Epithelial cell of proximal tubule (primary cell): ENCODE measurements around the gene SLMAP. TPM values are rescaled to one million over a fixed set of nuclear protein-coding genes. Genes with fewer than 3 reads are reported as not detected.

ENCODE experiments used
- DNase-seq: peaks from one replicate; pipeline ENCODE4 v3.0.0-alpha.2; 2011; ENCODE audit warnings: low read depth
- H3K4me3 ChIP-seq: 2 replicates; pipeline ENCODE4 v1.5.1; 2011; ENCODE audit warnings: low read depth, mild to moderate bottlenecking, low read length
- total RNA-seq: library from RNA; depleted of rRNA; stranded (reverse); fragments of >200 nt; gene quantifications from 2 replicates; pipeline ENCODE4 v1.2.3, GENCODE V29; 2015
- TF ChIP-seq, protein P1 (sequence below): conservative IDR thresholded peaks from 2 replicates; pipeline ENCODE4 v1.5.1; 2012; ENCODE audit warnings: low read depth, mild to moderate bottlenecking, low read length

SLMAP gene
- total RNA-seq, 1 donor from 2014 or later: 55.1 TPM

DNA sequence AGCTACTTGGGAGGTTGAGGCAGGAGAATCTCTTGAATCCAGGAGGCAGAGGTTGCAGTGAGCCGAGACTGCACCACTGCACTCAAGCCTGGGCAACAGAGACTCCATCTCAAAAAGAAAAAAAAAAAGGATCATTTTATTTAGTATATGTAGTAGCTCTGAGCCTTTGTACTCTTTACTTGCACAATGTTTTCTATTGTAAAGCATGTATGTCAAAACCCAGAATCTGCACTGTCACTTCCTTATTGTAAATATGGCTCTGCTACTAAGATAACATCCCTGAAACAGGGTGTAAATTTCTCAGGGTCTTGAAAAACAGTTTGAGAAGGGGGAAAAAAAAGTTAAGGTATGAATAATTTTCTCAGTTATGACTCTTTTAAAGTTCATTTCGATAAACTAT is 35.1 kb downstream of the SLMAP start:
- H3K4me3 ChIP-seq: no peak overlapping the region
- DNase-seq: no peak
- TF ChIP-seq, protein P1, sequence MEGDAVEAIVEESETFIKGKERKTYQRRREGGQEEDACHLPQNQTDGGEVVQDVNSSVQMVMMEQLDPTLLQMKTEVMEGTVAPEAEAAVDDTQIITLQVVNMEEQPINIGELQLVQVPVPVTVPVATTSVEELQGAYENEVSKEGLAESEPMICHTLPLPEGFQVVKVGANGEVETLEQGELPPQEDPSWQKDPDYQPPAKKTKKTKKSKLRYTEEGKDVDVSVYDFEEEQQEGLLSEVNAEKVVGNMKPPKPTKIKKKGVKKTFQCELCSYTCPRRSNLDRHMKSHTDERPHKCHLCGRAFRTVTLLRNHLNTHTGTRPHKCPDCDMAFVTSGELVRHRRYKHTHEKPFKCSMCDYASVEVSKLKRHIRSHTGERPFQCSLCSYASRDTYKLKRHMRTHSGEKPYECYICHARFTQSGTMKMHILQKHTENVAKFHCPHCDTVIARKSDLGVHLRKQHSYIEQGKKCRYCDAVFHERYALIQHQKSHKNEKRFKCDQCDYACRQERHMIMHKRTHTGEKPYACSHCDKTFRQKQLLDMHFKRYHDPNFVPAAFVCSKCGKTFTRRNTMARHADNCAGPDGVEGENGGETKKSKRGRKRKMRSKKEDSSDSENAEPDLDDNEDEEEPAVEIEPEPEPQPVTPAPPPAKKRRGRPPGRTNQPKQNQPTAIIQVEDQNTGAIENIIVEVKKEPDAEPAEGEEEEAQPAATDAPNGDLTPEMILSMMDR: no peak

GRCh38 chr3:57792198-57792597 is 36.1 kb downstream of the SLMAP start:
- TF ChIP-seq, protein P1: no peak
- DNase-seq: no peak
- no peak overlapping the region for H3K4me3 ChIP-seq

DNA sequence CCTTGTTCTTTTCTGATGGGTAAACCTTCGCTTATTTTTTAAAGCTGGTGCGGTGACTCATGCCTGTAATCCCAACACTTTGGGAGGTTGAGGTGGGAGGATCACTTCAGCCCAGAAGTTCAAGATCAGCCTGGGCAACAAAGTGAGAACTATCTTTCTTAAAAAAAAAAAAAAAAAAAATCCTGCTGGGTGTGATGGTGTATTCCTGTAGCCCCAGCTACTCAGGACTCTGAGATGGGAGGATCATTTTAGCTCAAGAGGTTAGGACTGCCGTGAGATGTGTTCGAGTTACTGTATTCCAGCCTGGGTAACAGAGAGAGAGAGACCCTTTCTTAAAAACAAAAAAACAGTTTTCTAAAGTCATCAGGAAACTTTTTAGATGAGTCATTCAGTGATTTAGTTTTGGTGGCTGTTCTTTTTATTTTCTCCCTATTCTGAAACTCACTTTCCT is 37.7 kb downstream of the SLMAP start:
- no peak for DNase-seq

GRCh38 chr3:57794501-57794900 is 38.4 kb downstream of the SLMAP start:
- no peak for DNase-seq
- TF ChIP-seq, protein P1: no peak
- no peak overlapping the region for H3K4me3 ChIP-seq

More for the DNA sequence above, 37.7 kb downstream of the SLMAP start:
- no peak overlapping the region for H3K4me3 ChIP-seq
- TF ChIP-seq, protein P1: no peak

GRCh38 chr3:57794951-57795350 is 38.8 kb downstream of the SLMAP start:
- no peak overlapping the region for H3K4me3 ChIP-seq
- TF ChIP-seq, protein P1: no peak
- DNase-seq: no peak

GRCh38 chr3:57796261-57796660 is 40.2 kb downstream of the SLMAP start:
- DNase-seq: no peak
- no peak overlapping the region for H3K4me3 ChIP-seq
- TF ChIP-seq, protein P1: no peak

GRCh38 chr3:57797701-57798487 is 41.8 kb downstream of the SLMAP start:
- H3K4me3 ChIP-seq: no peak overlapping the region
- TF ChIP-seq, protein P1: no peak
- DNase-seq: no peak
